H1 (cell line): ENCODE results near the gene SH3RF3. TPM values are rescaled to one million over a fixed set of nuclear protein-coding genes. Genes with fewer than 3 reads are reported as not detected.

Experiments used
- CTCF ChIA-PET: fragments of 300-600 bp; sonication (Branson Sonifier 250); formaldehyde crosslinking; loops from one replicate; lab custom pipeline; 2021; ENCODE audit not compliant: partially characterized antibody; lab: Charles Lee
- POLR2A ChIA-PET: fragments of 300-600 bp; sonication (Branson Sonifier 250); formaldehyde crosslinking; loops from one replicate; lab custom pipeline; 2021; ENCODE audit warnings: inconsistent platforms; ENCODE audit not compliant: partially characterized antibody; lab: Charles Lee
- DNase-seq, 2 experiments: peaks; one replicate each; pipeline versions ENCODE4 v3.0.0 to v3.0.0-alpha.2; 2010 to 2022; ENCODE audit warnings: low spot score in 2 of 2, low read depth in 1 of 2, mixed read lengths in 1 of 2
- FAIRE-seq: peaks from 2 replicates; lab custom pipeline; 2011; peaks lifted over from hg19 to GRCh38; lab: Jason Lieb, UNC
- H2AFZ ChIP-seq: 2 replicates; pipeline ENCODE4 v1.8.1; 2012; ENCODE audit warnings: low read length, inconsistent platforms
- H2AK5ac ChIP-seq: 2 replicates; pipeline ENCODE4 v1.6.1; 2013; ENCODE audit warnings: low read depth, low read length
- H2BK120ac ChIP-seq: replicated peaks from 2 replicates; pipeline ENCODE3; 2013; ENCODE audit warnings: low read depth, low read length, inconsistent platforms
- H2BK12ac ChIP-seq: 2 replicates; pipeline ENCODE4 v1.6.1; 2013; ENCODE audit warnings: low read depth, low read length
- H2BK15ac ChIP-seq: 2 replicates; pipeline ENCODE4 v1.6.1; 2013; ENCODE audit warnings: low read length
- H2BK20ac ChIP-seq: 2 replicates; pipeline ENCODE4 v1.6.1; 2013; ENCODE audit warnings: low read length
- H2BK5ac ChIP-seq: 2 replicates; pipeline ENCODE4 v1.6.1; 2013; ENCODE audit warnings: low read depth, low read length
- H3K14ac ChIP-seq: 2 replicates; pipeline ENCODE4 v1.6.1; 2013; ENCODE audit warnings: inconsistent platforms; ENCODE audit not compliant: insufficient read length
- H3K18ac ChIP-seq: 2 replicates; pipeline ENCODE4 v1.6.1; 2013; ENCODE audit warnings: low read length; ENCODE audit errors: extremely low read depth
- H3K23ac ChIP-seq: 2 replicates; pipeline ENCODE4 v1.6.1; 2013; ENCODE audit warnings: inconsistent platforms; ENCODE audit not compliant: insufficient read length
- H3K23me2 ChIP-seq: 2 replicates; pipeline ENCODE4 v1.6.1; 2013; ENCODE audit warnings: low read depth, low read length
- H3K27ac ChIP-seq: 2 replicates; pipeline ENCODE4 v1.6.1; 2011; ENCODE audit warnings: low read depth, low read length, inconsistent platforms
- H3K27me3 ChIP-seq, 4 experiments: replicated peaks in 1 of 4; 1 replicate in 1 of 4; 2 replicates in 3 of 4; pipeline versions ENCODE4 v1.6.1 to v1.8.1; 2011 to 2013; ENCODE audit warnings: low read length in 3 of 4, mild to moderate bottlenecking in 3 of 4, inconsistent platforms in 2 of 4, mixed read lengths in 2 of 4, moderate library complexity in 1 of 4; ENCODE audit not compliant: control insufficient read depth in 3 of 4, insufficient read depth in 3 of 4; ENCODE audit errors: extremely low read depth in 1 of 4
- H3K36me3 ChIP-seq, 4 experiments: 2 replicates each; pipeline versions ENCODE4 v1.6.1 to v1.8.1; 2011 to 2013; ENCODE audit warnings: mild to moderate bottlenecking in 4 of 4, low read length in 3 of 4, moderate library complexity in 2 of 4, control low read depth in 1 of 4, inconsistent platforms in 1 of 4; ENCODE audit not compliant: insufficient read depth in 4 of 4, control insufficient read depth in 2 of 4
- H3K4ac ChIP-seq: replicated peaks from 2 replicates; pipeline ENCODE3; 2013; ENCODE audit warnings: low read length, low read depth, mixed read lengths, inconsistent platforms; ENCODE audit not compliant: insufficient read length
- H3K4me1 ChIP-seq, 4 experiments: replicated peaks in 1 of 4; 1 replicate in 1 of 4; 2 replicates in 3 of 4; pipeline versions ENCODE4 v1.6.1 to v1.8.1; 2011 to 2013; ENCODE audit warnings: low read length in 3 of 4, inconsistent platforms in 2 of 4, mixed read lengths in 1 of 4; ENCODE audit not compliant: insufficient read depth in 4 of 4, control insufficient read depth in 3 of 4
- H3K4me2 ChIP-seq, 2 experiments: 2 replicates each; pipeline versions ENCODE4 v1.6.1 to v1.8.1; 2011 to 2013; ENCODE audit warnings: low read depth in 2 of 2, low read length in 2 of 2, control low read depth in 1 of 2, inconsistent platforms in 1 of 2, mild to moderate bottlenecking in 1 of 2; ENCODE audit not compliant: insufficient read depth in 1 of 2
- H3K4me3 ChIP-seq, 4 experiments: fragments of 200-600, 300-600 bp in 1 of 4; sonication (generic), shearing (Covaris generic), sonication (Bioruptor Twin) in 1 of 4; 2 replicates each; pipeline versions ENCODE4 v1.5.1 to v1.8.1; 2011 to 2016; ENCODE audit warnings: low read length in 4 of 4, low read depth in 3 of 4, control low read depth in 2 of 4, inconsistent platforms in 2 of 4, mild to moderate bottlenecking in 2 of 4, mixed read lengths in 1 of 4, moderate library complexity in 1 of 4; ENCODE audit not compliant: insufficient read depth in 2 of 4; ENCODE audit errors: extremely low read depth in 1 of 4
- H3K56ac ChIP-seq: replicated peaks from 2 replicates; pipeline ENCODE3; 2013; ENCODE audit warnings: low read depth, mild to moderate bottlenecking, mixed read lengths, low read length, inconsistent platforms; ENCODE audit not compliant: insufficient read length
- H3K79me1 ChIP-seq: 2 replicates; pipeline ENCODE4 v1.6.1; 2013; ENCODE audit warnings: low read depth, low read length, control low read depth
- H3K79me2 ChIP-seq, 2 experiments: 2 replicates each; pipeline versions ENCODE4 v1.6.1 to v1.8.1; 2012 to 2013; ENCODE audit warnings: low read length in 2 of 2, mild to moderate bottlenecking in 2 of 2, inconsistent platforms in 1 of 2; ENCODE audit not compliant: insufficient read depth in 2 of 2, control insufficient read depth in 1 of 2
- H3K9ac ChIP-seq, 4 experiments: replicated peaks in 1 of 4; 1 replicate in 1 of 4; 2 replicates in 3 of 4; pipeline versions ENCODE4 v1.6.1 to v1.8.1; 2011 to 2013; ENCODE audit warnings: low read depth in 3 of 4, low read length in 3 of 4, control low read depth in 2 of 4, mild to moderate bottlenecking in 2 of 4, moderate library complexity in 2 of 4, inconsistent platforms in 1 of 4; ENCODE audit errors: extremely low read depth in 1 of 4
- H3K9me3 ChIP-seq, 2 experiments: 2 replicates each; pipeline versions ENCODE4 v1.6.1 to v1.8.1; 2012 to 2013; ENCODE audit warnings: mild to moderate bottlenecking in 2 of 2, moderate library complexity in 2 of 2, control low read depth in 1 of 2, inconsistent platforms in 1 of 2, low read depth in 1 of 2, low read length in 1 of 2, mixed read lengths in 1 of 2; ENCODE audit not compliant: insufficient read depth in 2 of 2
- H4K20me1 ChIP-seq, 2 experiments: replicated peaks in 1 of 2; 2 replicates each; pipeline versions ENCODE3 to v1.8.1; 2011 to 2013; ENCODE audit warnings: inconsistent platforms in 2 of 2, low read length in 2 of 2, mild to moderate bottlenecking in 1 of 2; ENCODE audit not compliant: insufficient read depth in 2 of 2, control insufficient read depth in 1 of 2
- H4K5ac ChIP-seq: 2 replicates; pipeline ENCODE4 v1.6.1; 2013; ENCODE audit warnings: low read length, low read depth, mixed read lengths, inconsistent platforms; ENCODE audit not compliant: insufficient read length
- H4K8ac ChIP-seq: 2 replicates; pipeline ENCODE4 v1.8.0; 2013; ENCODE audit warnings: mild to moderate bottlenecking, moderate library complexity, low read length, inconsistent platforms; ENCODE audit not compliant: insufficient read depth; ENCODE audit errors: extremely low read depth
- H4K91ac ChIP-seq: replicated peaks from 2 replicates; pipeline ENCODE3; 2013; ENCODE audit warnings: low read length, mixed read lengths, inconsistent platforms; ENCODE audit not compliant: insufficient read length
- EGR1 ChIP-seq: IDR thresholded peaks from 2 replicates; pipeline ENCODE4 v1.6.1; 2011; ENCODE audit warnings: low read depth, low read length, borderline replicate concordance
- SP1 ChIP-seq: IDR thresholded peaks from 2 replicates; pipeline ENCODE4 v1.6.1; 2011; ENCODE audit warnings: low read depth, low read length
- WGBS, 2 experiments: shearing (Covaris generic) in 1 of 2; methylation state at CpG; one replicate each; pipeline versions ENCODE4 v1.1.6 to v1.1.7; 2013 to 2015; ENCODE audit warnings: low lambda C conversion rate in 2 of 2, mixed read lengths in 2 of 2, inconsistent platforms in 1 of 2, low coverage in 1 of 2, missing lambda C conversion rate in 1 of 2; ENCODE audit not compliant: insufficient replicate concordance in 2 of 2, insufficient coverage in 1 of 2, insufficient read length in 1 of 2; ENCODE audit errors: extremely low coverage in 1 of 2, missing lambda C conversion rate in 1 of 2; 5-methylcytosine and 5-hydroxymethylcytosine counted together
- polyA plus RNA-seq, 7 experiments: library from polyadenylated mRNA; depleted of rRNA in 3 of 7; stranded (reverse) in 5 of 7; unstranded in 2 of 7; fragments of >200 nt in 5 of 7; fragments of 200-250 nt in 2 of 7; gene quantifications; 1 replicate in 5 of 7; 2 replicates in 1 of 7; 4 replicates in 1 of 7; pipeline versions ENCODE4 v1.2.1 to v1.2.3, GENCODE V29; 2011 to 2013; ENCODE audit warnings: missing spikeins in 2 of 7, mixed read lengths in 2 of 7
- total RNA-seq: library from RNA; stranded (reverse); fragmentation: NEBNext Ultra II Directional; extraction: Animal tissue kit (Norgen Biotek cat#: 25700); gene quantifications from 2 replicates; pipeline ENCODE4 v1.2.1, GENCODE V29; 2021

Gene SH3RF3
- total and polyA plus RNA-seq, 2 of the 8 experiments (the other 6 are each of a cell fraction or from before 2014, with no cell fraction given): 0.11 to 0.65 TPM

- no peak overlapping the region for H3K27ac ChIP-seq
- TF ChIP-seq EGR1 (no peak), SP1 (no peak)
- H3K4me2 ChIP-seq: no peak overlapping the region
- no peak overlapping the region for H3K23ac ChIP-seq
- no peak overlapping the region for H4K91ac ChIP-seq
- WGBS, 2 experiments: 95% methylated on average over 10 of the region's 10 CpGs; no CpG with 5 or more reads in 1 of the 2 experiments
- no peak overlapping the region for H2BK120ac ChIP-seq
- H3K56ac ChIP-seq: no peak overlapping the region
- no peak overlapping the region for H3K14ac ChIP-seq
- DNase-seq: no peak
- no peaks in the 10 kb centered on the region for H3K36me3 ChIP-seq
- no peak overlapping the region for H3K4ac ChIP-seq
- no peaks in the 10 kb centered on the region for H3K4me1 ChIP-seq
- no peak overlapping the region for H4K5ac ChIP-seq
- H2BK20ac ChIP-seq: no peak overlapping the region
- no peak overlapping the region for H2AK5ac ChIP-seq
- no peak overlapping the region for H2BK15ac ChIP-seq
- no peak overlapping the region for H2BK12ac ChIP-seq
- H3K18ac ChIP-seq: no peak overlapping the region
- ChIA-PET POLR2A (no interaction called here), CTCF (interaction anchor here (1.2 to 3.1 kb wide), 3 partner anchors 8 to 217 kb away, joined by 3 to 9 read pairs (median 6); no protein-coding TSS in a partner anchor)
- no peak for FAIRE-seq
- H3K27me3 ChIP-seq: no peaks in the 10 kb centered on the region
- no peak overlapping the region for H2BK5ac ChIP-seq
- H3K9ac ChIP-seq: no peak overlapping the region
- no peaks in the 10 kb centered on the region for H4K20me1 ChIP-seq
- H3K23me2 ChIP-seq: no peaks in the 10 kb centered on the region
- H3K9me3 ChIP-seq: no peaks in the 10 kb centered on the region
- no peak overlapping the region for H4K8ac ChIP-seq
- H2AFZ ChIP-seq: no peak overlapping the region
- H3K79me2 ChIP-seq: no peaks in the 10 kb centered on the region
- H3K4me3 ChIP-seq: no peak overlapping the region
- no peaks in the 10 kb centered on the region for H3K79me1 ChIP-seq
Measured at GRCh38 chr2:109433486-109433885, 304.5 kb downstream of the SH3RF3 start.
